ENCODE data around the gene DIABLO. TPM values are rescaled to one million over a fixed set of nuclear protein-coding genes. Genes with fewer than 3 reads are reported as not detected.
A peak's percentile ranks its signal among the peaks of the same experiment; 100 is the strongest.
"Not testable (repeated sequence)": the region's sequence is repeated elsewhere in the genome, so short reads cannot be mapped to it uniquely, and the experiment has no call there.

Gene DIABLO
- total and polyA plus RNA-seq, 3 experiments from 2014 or later: 63.4 to 71.8 (median 64.2) TPM

DNA sequence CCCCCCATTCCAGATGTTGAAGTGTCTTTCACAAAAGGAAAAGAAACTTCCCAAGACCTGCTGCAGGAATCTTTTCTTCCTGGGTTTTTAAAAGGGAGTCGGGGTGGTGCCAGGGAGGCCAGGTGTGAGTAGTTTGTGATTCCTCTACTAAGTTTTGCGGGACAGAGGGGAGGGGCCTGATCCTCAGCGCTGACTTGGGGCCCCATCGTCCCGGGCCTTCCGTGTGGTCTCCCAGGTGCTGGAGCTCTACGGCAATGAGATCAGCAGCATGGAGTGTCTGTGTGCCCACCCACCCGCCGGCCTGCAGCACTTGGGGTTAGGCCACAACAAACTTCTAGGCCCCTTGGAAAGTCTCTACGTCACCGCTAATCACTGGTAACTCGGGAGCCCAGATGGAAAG is 38.4 kb downstream of the DIABLO start:
- Mint-ChIP-seq H3K27ac (no peak overlapping the region), H3K9me3 (no peaks in the 10 kb centered on the region), H3K4me1 (peaks cover 10 to 18% (median 10%) of the 10 kb centered on the region in 3 donors), H3K27me3 (peaks cover 4 to 11% of the 10 kb centered on the region in 2 donors), H3K4me3 (no peak overlapping the region), H3K36me3 (no peaks in the 10 kb centered on the region)
- H3K4me1 ChIP-seq (ENCODE audit: insufficient read depth, low read length): peaks cover 7% of the 10 kb centered on the region
- no peak overlapping the region for H3K4me3 ChIP-seq (ENCODE audit: low read length)
- H3K27ac ChIP-seq (ENCODE audit: low read depth, low read length): no peak overlapping the region
- H3K27me3 ChIP-seq (ENCODE audit: insufficient read depth, low read length, poor library complexity, severe bottlenecking): no peaks in the 10 kb centered on the region
- H3K9me3 ChIP-seq (ENCODE audit: low read length): no peaks in the 10 kb centered on the region
- no peaks in the 10 kb centered on the region for H3K36me3 ChIP-seq (ENCODE audit: insufficient read depth, low read length)
- DNase-seq: no peak
- CTCF ChIA-PET: interaction anchor here (1.2 kb wide), 1 partner anchor 64 kb away, joined by 3 read pairs; no protein-coding TSS in a partner anchor
- POLR2A ChIA-PET: interaction anchor here (0.5 kb wide), 1 partner anchor 28 kb away, joined by 3 read pairs; no protein-coding TSS in a partner anchor

DNA sequence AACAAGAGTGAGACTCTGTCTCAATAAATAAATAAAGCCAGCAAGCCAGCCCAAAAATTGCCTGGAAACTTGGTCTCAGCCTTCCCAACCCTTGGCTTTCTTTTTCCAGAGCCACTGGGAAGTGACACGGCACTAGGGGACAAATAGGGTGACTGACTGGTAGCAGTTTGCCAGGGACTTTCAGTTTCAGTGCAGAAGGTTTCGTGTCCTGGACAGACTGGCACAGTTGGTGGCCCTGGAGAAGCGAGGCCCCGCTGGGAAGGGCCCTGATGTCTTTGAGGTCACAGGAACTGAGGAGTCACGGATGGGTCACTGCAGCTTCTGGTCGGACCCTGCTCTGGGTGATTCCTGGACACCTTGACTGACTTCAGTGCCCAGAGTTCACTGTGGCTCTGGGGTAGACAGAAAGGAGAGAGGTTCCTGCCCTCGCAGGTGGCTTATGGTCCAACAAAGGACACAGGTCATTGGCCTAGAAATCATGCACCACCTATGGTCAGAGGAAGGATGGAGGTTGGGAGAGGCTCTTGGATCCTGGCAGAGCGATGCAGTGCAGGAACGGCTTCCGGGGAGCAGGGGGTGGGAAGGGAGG is 40.3 kb downstream of the DIABLO start:
- Mint-ChIP-seq H3K4me1 (peaks cover 4 to 12% (median 6%) of the 10 kb centered on the region in 3 donors), H3K27ac (peak overlapping the region in 1 of 8 donors; percentile 35), H3K27me3 (peaks cover 3 to 8% of the 10 kb centered on the region in 2 donors), H3K9me3 (no peaks in the 10 kb centered on the region), H3K36me3 (no peaks in the 10 kb centered on the region), H3K4me3 (no peak overlapping the region)
- Histone ChIP-seq H3K4me3 (ENCODE audit: low read length) (no peak overlapping the region), H3K4me1 (ENCODE audit: insufficient read depth, low read length) (peaks cover 7% of the 10 kb centered on the region), H3K9me3 (ENCODE audit: low read length) (no peaks in the 10 kb centered on the region), H3K27ac (ENCODE audit: low read depth, low read length) (no peak overlapping the region), H3K27me3 (ENCODE audit: insufficient read depth, low read length, poor library complexity, severe bottlenecking) (no peaks in the 10 kb centered on the region), H3K36me3 (ENCODE audit: insufficient read depth, low read length) (no peaks in the 10 kb centered on the region)
- no peak for DNase-seq
- CTCF ChIA-PET: interaction anchor here (1.2 kb wide), 1 partner anchor 81 kb away, joined by 3 read pairs; no protein-coding TSS in a partner anchor
- POLR2A ChIA-PET: no interaction called here

DNA sequence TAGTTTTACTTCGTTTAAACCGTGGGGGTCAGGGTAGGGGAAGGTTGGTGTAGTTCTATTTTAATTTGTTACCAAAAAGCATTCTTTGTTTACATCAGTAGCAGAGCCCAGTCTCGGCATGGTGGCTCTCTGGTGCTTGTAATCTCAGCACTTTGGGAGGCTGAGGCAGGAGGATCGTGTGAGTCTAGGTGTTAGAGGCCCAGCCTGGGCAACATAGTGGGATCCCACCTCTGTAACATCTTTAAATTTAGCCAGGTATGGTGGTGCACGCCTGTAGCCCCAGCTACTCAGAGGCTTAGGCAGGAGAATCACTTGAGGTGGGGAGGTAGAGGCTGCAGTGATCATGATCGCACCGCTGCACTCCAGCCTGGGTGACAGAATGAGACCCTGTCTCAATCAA is 40.8 kb downstream of the DIABLO start:
- Histone ChIP-seq H3K4me1 (ENCODE audit: insufficient read depth, low read length) (peaks cover 7% of the 10 kb centered on the region), H3K36me3 (ENCODE audit: insufficient read depth, low read length) (no peaks in the 10 kb centered on the region), H3K4me3 (ENCODE audit: low read length) (no peak overlapping the region), H3K27ac (ENCODE audit: low read depth, low read length) (no peak overlapping the region), H3K9me3 (ENCODE audit: low read length) (no peaks in the 10 kb centered on the region), H3K27me3 (ENCODE audit: insufficient read depth, low read length, poor library complexity, severe bottlenecking) (no peaks in the 10 kb centered on the region)
- Mint-ChIP-seq H3K27ac (peak overlapping the region in 2 of 8 donors; percentile 29 to 35), H3K36me3 (no peaks in the 10 kb centered on the region), H3K4me3 (no peak overlapping the region), H3K4me1 (peaks cover 4 to 12% (median 6%) of the 10 kb centered on the region in 3 donors), H3K27me3 (peaks cover 3 to 8% of the 10 kb centered on the region in 2 donors), H3K9me3 (no peaks in the 10 kb centered on the region)
- no peak for DNase-seq
- CTCF ChIA-PET: no interaction called here
- POLR2A ChIA-PET: no interaction called here

DNA sequence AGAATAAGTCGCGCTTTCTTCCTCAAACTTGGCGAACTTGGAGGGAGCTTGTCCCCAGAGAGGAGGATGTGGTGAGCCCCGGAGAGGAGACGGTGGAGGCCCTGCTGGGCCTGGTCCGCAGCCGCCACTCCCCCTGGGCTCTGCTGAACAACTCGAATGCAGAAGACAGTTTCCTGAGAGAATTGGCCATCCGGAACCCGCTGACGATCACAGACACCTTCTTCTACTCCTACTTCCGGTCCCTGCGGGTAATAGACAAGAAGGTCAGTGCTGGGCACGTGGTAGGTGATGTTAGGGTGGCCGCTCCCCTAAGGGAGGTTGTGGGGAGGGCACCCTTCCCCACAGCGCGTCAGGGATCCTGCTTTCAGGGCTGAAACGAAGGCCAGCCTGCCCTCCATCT is 41.3 kb downstream of the DIABLO start:
- no peak for DNase-seq
- ChIA-PET CTCF (no interaction called here), POLR2A (no interaction called here)
- H3K4me1 Mint-ChIP-seq: peaks cover 4 to 12% (median 6%) of the 10 kb centered on the region in 3 donors
- Histone ChIP-seq H3K36me3 (ENCODE audit: insufficient read depth, low read length) (no peaks in the 10 kb centered on the region), H3K27ac (ENCODE audit: low read depth, low read length) (no peak overlapping the region), H3K27me3 (ENCODE audit: insufficient read depth, low read length, poor library complexity, severe bottlenecking) (no peaks in the 10 kb centered on the region), H3K4me1 (ENCODE audit: insufficient read depth, low read length) (peaks cover 7% of the 10 kb centered on the region), H3K4me3 (ENCODE audit: low read length) (no peak overlapping the region), H3K9me3 (ENCODE audit: low read length) (no peaks in the 10 kb centered on the region)
- H3K27ac Mint-ChIP-seq: no peak overlapping the region
- peak overlapping the region; percentile 41 to 75 (median 48) for H3K4me3 Mint-ChIP-seq
- peaks cover 3 to 8% of the 10 kb centered on the region in 2 donors for H3K27me3 Mint-ChIP-seq
- H3K9me3 Mint-ChIP-seq: no peaks in the 10 kb centered on the region
- no peaks in the 10 kb centered on the region for H3K36me3 Mint-ChIP-seq

DNA sequence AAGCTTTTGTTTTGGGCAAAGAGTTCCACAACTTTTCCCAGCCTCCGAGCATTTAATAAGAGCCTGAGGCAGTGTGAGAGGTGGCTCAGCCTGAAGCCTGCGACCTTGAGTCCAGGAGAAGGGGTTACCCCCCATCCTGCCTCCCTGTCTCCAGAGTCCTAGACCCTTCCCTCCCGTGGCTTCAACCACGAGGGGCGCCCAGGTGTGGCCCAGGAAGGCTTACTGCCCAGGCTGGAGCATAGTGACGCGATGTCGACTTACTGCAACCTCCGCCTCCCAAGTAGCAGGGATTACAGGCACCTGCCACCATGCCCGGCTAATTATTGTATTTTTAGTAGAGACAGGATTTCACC is 42.3 kb downstream of the DIABLO start:
- Mint-ChIP-seq H3K36me3 (no peaks in the 10 kb centered on the region), H3K27me3 (peaks cover 3 to 8% of the 10 kb centered on the region in 2 donors), H3K4me1 (peaks cover 4 to 12% (median 6%) of the 10 kb centered on the region in 3 donors), H3K9me3 (no peaks in the 10 kb centered on the region), H3K4me3 (peak overlapping the region in 4 of 7 donors; percentile 19 to 84 (median 44)), H3K27ac (no peak overlapping the region)
- Histone ChIP-seq H3K9me3 (ENCODE audit: low read length) (no peaks in the 10 kb centered on the region), H3K36me3 (ENCODE audit: insufficient read depth, low read length) (no peaks in the 10 kb centered on the region), H3K27ac (ENCODE audit: low read depth, low read length) (no peak overlapping the region), H3K4me3 (ENCODE audit: low read length) (no peak overlapping the region), H3K4me1 (ENCODE audit: insufficient read depth, low read length) (peaks cover 7% of the 10 kb centered on the region), H3K27me3 (ENCODE audit: insufficient read depth, low read length, poor library complexity, severe bottlenecking) (no peaks in the 10 kb centered on the region)
- ChIA-PET POLR2A (no interaction called here), CTCF (no interaction called here)
- DNase-seq: no peak

DNA sequence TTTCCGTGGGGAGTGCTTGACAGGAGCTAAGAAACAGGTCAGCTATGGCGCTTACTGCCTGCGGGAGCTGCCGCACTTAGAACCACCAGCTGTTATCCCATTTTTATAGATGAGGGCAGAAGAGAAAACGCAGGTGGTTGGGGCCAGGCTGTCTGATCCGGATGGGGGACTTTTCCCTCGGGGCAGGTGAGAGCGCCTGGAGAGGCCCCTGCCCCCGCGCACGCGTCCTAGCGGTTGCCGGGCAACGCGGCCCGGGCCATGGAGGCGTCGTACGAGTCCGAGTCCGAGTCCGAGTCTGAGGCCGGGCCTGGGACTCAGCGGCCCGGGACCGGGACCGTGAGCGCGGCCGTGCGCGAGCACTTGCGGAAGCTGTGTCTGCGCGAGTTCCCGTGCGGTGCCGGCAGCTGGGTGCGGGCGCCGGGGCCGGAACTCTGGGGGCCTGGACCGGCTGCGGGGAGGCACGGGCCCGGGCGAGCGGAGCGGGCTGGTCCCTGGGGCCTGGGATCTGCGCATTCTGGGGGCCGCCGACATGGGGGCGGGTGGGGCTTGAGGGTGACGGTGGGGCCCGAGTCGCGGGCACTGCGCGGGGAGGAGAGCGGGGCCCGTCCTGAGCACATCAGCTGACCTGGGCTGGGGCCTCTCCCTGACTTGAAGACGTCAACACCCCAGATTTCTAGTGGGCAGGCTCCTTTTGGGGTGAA is 42.8 kb downstream of the DIABLO start, which contains the start of gene LRRC43:
Gene LRRC43, plus strand, starts transcription at position 237 of the 701 bp plus-strand sequence. Its CDS starts 22 bp downstream, at position 259.
- H3K27ac Mint-ChIP-seq: peak within 1 kb of the TSS in 5 of 8 donors; percentile 23 to 74 (median 52)
- H3K4me3 Mint-ChIP-seq: peak within 1 kb of the TSS; percentile 68 to 84 (median 81)
- H3K36me3 Mint-ChIP-seq: no peaks in the 10 kb centered on the region
- ChIA-PET CTCF (interaction anchor here (0.7 to 1.4 kb wide), 2 partner anchors 8 to 46 kb away, joined by 3 to 5 read pairs; no protein-coding TSS in a partner anchor), POLR2A (interaction anchor here (0.6 to 0.7 kb wide), 2 partner anchors 37 to 398 kb away, joined by 6 to 8 read pairs; no protein-coding TSS in a partner anchor)
- peaks cover 4 to 12% (median 6%) of the 10 kb centered on the region in 3 donors for H3K4me1 Mint-ChIP-seq
- Histone ChIP-seq H3K9me3 (ENCODE audit: low read length) (no peaks in the 10 kb centered on the region), H3K4me1 (ENCODE audit: insufficient read depth, low read length) (peaks cover 7% of the 10 kb centered on the region), H3K27me3 (ENCODE audit: insufficient read depth, low read length, poor library complexity, severe bottlenecking) (no peaks in the 10 kb centered on the region), H3K36me3 (ENCODE audit: insufficient read depth, low read length) (no peaks in the 10 kb centered on the region), H3K27ac (ENCODE audit: low read depth, low read length) (no peak within 1 kb of the TSS), H3K4me3 (ENCODE audit: low read length) (peak within 1 kb of the TSS; percentile 45)
- peak in 3 of 5 donors; percentile 13 to 31 (median 29) for DNase-seq
- no peaks in the 10 kb centered on the region for H3K9me3 Mint-ChIP-seq
- peaks cover 3 to 8% of the 10 kb centered on the region in 2 donors for H3K27me3 Mint-ChIP-seq

DNA sequence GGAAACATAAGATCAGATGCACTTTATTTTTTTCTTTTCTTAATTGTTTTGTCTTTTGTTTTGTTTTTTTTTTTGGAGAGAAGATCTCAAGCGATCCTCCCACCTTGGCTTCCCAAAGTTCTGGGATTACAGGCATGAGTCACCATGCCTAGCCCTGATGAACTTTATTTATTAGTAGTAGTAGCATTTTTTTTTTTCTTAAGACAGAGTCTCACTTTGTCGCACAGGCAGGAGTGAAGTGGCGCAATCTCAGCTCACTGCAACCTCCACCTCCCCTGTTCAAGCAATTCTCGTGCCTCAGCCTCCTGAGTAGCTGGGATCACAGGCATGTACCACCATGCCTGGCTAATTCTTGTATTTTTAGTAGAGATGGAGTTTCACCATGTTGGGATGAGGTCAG is 49.4 kb downstream of the DIABLO start:
- H3K9me3 Mint-ChIP-seq; H3K9me3 ChIP-seq (ENCODE audit: low read length); H3K4me1 Mint-ChIP-seq; H3K27ac Mint-ChIP-seq; H3K27ac ChIP-seq (ENCODE audit: low read depth, low read length); CTCF ChIA-PET; H3K4me3 Mint-ChIP-seq; H3K36me3 ChIP-seq (ENCODE audit: insufficient read depth, low read length); POLR2A ChIA-PET; H3K4me3 ChIP-seq (ENCODE audit: low read length); H3K4me1 ChIP-seq (ENCODE audit: insufficient read depth, low read length); H3K36me3 Mint-ChIP-seq; DNase-seq; H3K27me3 Mint-ChIP-seq; H3K27me3 ChIP-seq (ENCODE audit: insufficient read depth, low read length, poor library complexity, severe bottlenecking): not testable (repeated sequence)

DNA sequence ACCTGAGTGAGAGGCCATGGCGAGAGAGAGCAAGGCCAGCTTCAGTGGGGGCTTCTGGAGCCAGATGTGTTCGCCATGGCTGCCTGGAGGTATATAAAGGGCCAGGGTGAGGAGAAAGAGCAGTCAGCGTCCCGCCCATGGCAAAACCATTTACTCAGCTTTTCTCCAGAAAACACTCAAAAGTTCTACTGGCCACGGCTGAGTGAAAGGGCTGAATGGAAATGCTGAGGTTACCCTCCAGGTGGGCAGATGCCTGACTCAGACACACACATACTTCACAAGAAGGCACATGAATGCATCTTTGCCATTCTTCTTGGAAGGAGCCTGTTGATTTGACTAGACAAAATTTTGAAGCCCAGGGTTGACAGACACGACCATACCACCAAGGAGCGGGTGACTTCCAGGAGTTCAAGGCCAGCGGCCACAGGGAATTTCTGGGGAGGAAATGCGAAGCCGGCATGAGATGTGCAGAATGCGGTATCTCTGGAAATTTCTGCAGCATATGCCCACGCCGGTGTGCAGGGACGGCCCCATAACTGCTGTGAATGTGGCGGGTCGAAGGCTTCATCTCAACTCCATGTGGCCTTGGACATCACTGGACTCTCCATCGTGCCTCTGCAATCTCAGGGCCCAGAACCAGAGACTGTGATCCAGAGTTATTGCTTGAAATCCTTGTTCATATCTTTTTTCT is 51.6 kb downstream of the DIABLO start, which contains the start of gene IL31:
Gene IL31, minus strand, starts transcription at position 67 of the 691 bp plus-strand sequence. Its CDS starts 49 bp downstream, at position 18.
- H3K4me1 ChIP-seq (ENCODE audit: insufficient read depth, low read length): no peaks in the 10 kb centered on the region
- ChIA-PET CTCF (no interaction called here), POLR2A (no interaction called here)
- no peaks in the 10 kb centered on the region for H3K36me3 ChIP-seq (ENCODE audit: insufficient read depth, low read length)
- Mint-ChIP-seq H3K27ac (peak within 1 kb of the TSS in 1 of 8 donors; percentile 76), H3K4me1 (no peaks in the 10 kb centered on the region), H3K4me3 (no peak within 1 kb of the TSS), H3K9me3 (peaks cover 0 to 1% (median 0%) of the 10 kb centered on the region in 5 donors), H3K36me3 (no peaks in the 10 kb centered on the region), H3K27me3 (peaks cover 2% of the 10 kb centered on the region in 2 donors)
- no peaks in the 10 kb centered on the region for H3K27me3 ChIP-seq (ENCODE audit: insufficient read depth, low read length, poor library complexity, severe bottlenecking)
- H3K27ac ChIP-seq (ENCODE audit: low read depth, low read length): no peak within 1 kb of the TSS
- no peak within 1 kb of the TSS for H3K4me3 ChIP-seq (ENCODE audit: low read length)
- DNase-seq: no peak
- H3K9me3 ChIP-seq (ENCODE audit: low read length): no peaks in the 10 kb centered on the region

All from CD8-positive, alpha-beta memory T cell (primary cell).